Left lung (tissue), 10 donors: ENCODE results near the gene PIK3R1. TPM values are rescaled to one million over a fixed set of nuclear protein-coding genes. Genes with fewer than 3 reads are reported as not detected.

Experiments used
- ATAC-seq: fragments of 200-7000 bp; cut with Tn5 transposase; one replicate; pipeline ENCODE4 v1.9.1; 2020; ENCODE audit warnings: moderate library complexity
- DNase-seq, 4 donors: peaks; one replicate each; pipeline ENCODE4 v3.0.0-alpha.2; 2013 to 2020
- H3K27ac ChIP-seq, 2 donors: fragments of 200-600 bp; sonication (generic) in 1 of 2; one replicate each; pipeline versions ENCODE4 v1.5.0 to v1.8.0; 2020 to 2021
- H3K27me3 ChIP-seq, 2 donors: fragments of 200-600 bp; sonication (generic) in 1 of 2; one replicate each; pipeline versions ENCODE4 v1.5.0 to v1.8.0; 2020 to 2021
- H3K36me3 ChIP-seq, 2 donors: fragments of 200-600 bp; sonication (generic) in 1 of 2; one replicate each; pipeline versions ENCODE4 v1.5.0 to v1.8.0; 2020 to 2021
- H3K4me1 ChIP-seq, 2 donors: fragments of 200-600 bp; one replicate each; pipeline ENCODE4 v1.8.0; 2021
- H3K4me3 ChIP-seq, 2 donors: fragments of 200-600 bp; sonication (generic) in 1 of 2; one replicate each; pipeline versions ENCODE4 v1.5.0 to v1.8.0; 2020 to 2021; ENCODE audit warnings: mild to moderate bottlenecking in 1 of 2
- H3K9me3 ChIP-seq, 2 donors: fragments of 200-600 bp; sonication (generic) in 1 of 2; one replicate each; pipeline versions ENCODE4 v1.5.0 to v1.8.0; 2020 to 2021
- CTCF ChIP-seq, 2 donors: fragments of 200-600 bp; sonication (generic) in 1 of 2; IDR thresholded peaks; one replicate each; pipeline versions ENCODE4 v1.5.0 to v1.8.0; 2021; ENCODE audit warnings: antibody characterized with exemption in 2 of 2
- intact Hi-C, 2 donors: fragments of 100-400 bp; cut with DNase I; formaldehyde crosslinking; loops; one replicate each; pipeline versions ENCODE4 v1.11.2 to v1.14.2; 2022
- polyA plus RNA-seq, 6 donors: library from polyadenylated mRNA; unstranded; fragments of 120-200 nt; gene quantifications; one replicate each; pipeline ENCODE4 v1.2.1, GENCODE V29; 2013; ENCODE audit not compliant: insufficient read length in 6 of 6
- total RNA-seq, 2 donors: library from RNA; stranded (reverse); fragmentation: NEBNext Ultra II Directional; extraction: Animal tissue kit (Norgen Biotek cat#: 25700); gene quantifications; one replicate each; pipeline ENCODE4 v1.2.1, GENCODE V29; 2021
- donor health status: DM: no; HTN: yes; CAD: no.
- donor health status: DM: no; HTN: no; CAD: no.

Gene PIK3R1
- total and polyA plus RNA-seq, 8 donors, result 70.9 to 92.9 (median 80.5) TPM

GRCh38 chr5:68187268-68188055, 28.1 kb upstream of the PIK3R1 start:
- DNase-seq, result peak in 3 of 4 donors; percentile 57 to 76 (median 69)
- peak overlapping the region in 1 of 2 donors; percentile 26 for H3K27ac ChIP-seq

GRCh38 chr5:68189171-68189570, 26.4 kb upstream of the PIK3R1 start:
- intact Hi-C loops, result no loop called here
- H3K27ac ChIP-seq, result no peak overlapping the region
- no peak for DNase-seq
- H3K36me3 ChIP-seq, result no peaks in the 10 kb centered on the region
- no peak overlapping the region for H3K4me3 ChIP-seq
- peaks cover 0 to 8% of the 10 kb centered on the region in 2 donors for H3K4me1 ChIP-seq
- TF ChIP-seq CTCF (IDR thresholded peaks at IDR 0.05), result no peak
- ATAC-seq, result no peak
- H3K27me3 ChIP-seq, result no peaks in the 10 kb centered on the region
- no peaks in the 10 kb centered on the region for H3K9me3 ChIP-seq

More at GRCh38 chr5:68187268-68188055, 28.1 kb upstream of the PIK3R1 start:
- Histone ChIP-seq H3K4me3 (no peak overlapping the region), H3K9me3 (no peaks in the 10 kb centered on the region), H3K27me3 (no peaks in the 10 kb centered on the region), H3K36me3 (no peaks in the 10 kb centered on the region), H3K4me1 (no peaks in the 10 kb centered on the region)
- intact Hi-C loops, result no loop called here
- no peak for TF ChIP-seq CTCF (IDR thresholded peaks at IDR 0.05)
- ATAC-seq, result peak; percentile 47

GRCh38 chr5:68189613-68190012, 25.9 kb upstream of the PIK3R1 start:
- ATAC-seq, result no peak
- no peak for TF ChIP-seq CTCF (IDR thresholded peaks at IDR 0.05)
- no peaks in the 10 kb centered on the region for H3K27me3 ChIP-seq
- no peaks in the 10 kb centered on the region for H3K36me3 ChIP-seq
- no peak for DNase-seq
- H3K4me3 ChIP-seq, result no peak overlapping the region
- H3K9me3 ChIP-seq, result no peaks in the 10 kb centered on the region
- H3K4me1 ChIP-seq, result peaks cover 0 to 8% of the 10 kb centered on the region in 2 donors
- H3K27ac ChIP-seq, result no peak overlapping the region
- intact Hi-C loops, result no loop called here

- intact Hi-C loops, result no loop called here
- H3K27ac ChIP-seq, result no peak overlapping the region
- H3K9me3 ChIP-seq, result no peaks in the 10 kb centered on the region
- no peak for ATAC-seq
- peaks cover 0 to 8% of the 10 kb centered on the region in 2 donors for H3K4me1 ChIP-seq
- TF ChIP-seq CTCF (IDR thresholded peaks at IDR 0.05), result no peak
- DNase-seq, result no peak
- no peak overlapping the region for H3K4me3 ChIP-seq
- no peaks in the 10 kb centered on the region for H3K36me3 ChIP-seq
- no peaks in the 10 kb centered on the region for H3K27me3 ChIP-seq
Observed at GRCh38 chr5:68190619-68191018, 24.9 kb upstream of the PIK3R1 start.

- H3K4me1 ChIP-seq, result peaks cover 0 to 8% of the 10 kb centered on the region in 2 donors
- H3K36me3 ChIP-seq, result no peaks in the 10 kb centered on the region
- no peak overlapping the region for H3K27ac ChIP-seq
- no peaks in the 10 kb centered on the region for H3K9me3 ChIP-seq
- H3K27me3 ChIP-seq, result no peaks in the 10 kb centered on the region
- no peak overlapping the region for H3K4me3 ChIP-seq
- no peak for TF ChIP-seq CTCF (IDR thresholded peaks at IDR 0.05)
- no peak for ATAC-seq
- intact Hi-C loops, result no loop called here
- DNase-seq, result no peak
Observed at GRCh38 chr5:68191083-68191791, 24.3 kb upstream of the PIK3R1 start.
